Measurements from ENCODE around the gene PLD4.

Gene PLD4

GRCh38 chr14:104937161-104937560, 12.5 kb downstream of the PLD4 start:
- no peak overlapping the region for H3K4me3 ChIP-seq (replicated peaks in 1 of 2; ENCODE audit: low read depth in 2 of 2, low read length in 2 of 2)
- TF ChIP-seq CTCF (IDR thresholded peaks at IDR 0.05; ENCODE audit: low read depth, low read length), result no peak
- DNase-seq (ENCODE audit: low read depth in 2 of 2), result no peak

GRCh38 chr14:104937694-104938365, 13.2 kb downstream of the PLD4 start:
- no peak for TF ChIP-seq CTCF (IDR thresholded peaks at IDR 0.05; ENCODE audit: low read depth, low read length)
- DNase-seq (ENCODE audit: low read depth in 2 of 2), result no peak
- no peak overlapping the region for H3K4me3 ChIP-seq (replicated peaks in 1 of 2; ENCODE audit: low read depth in 2 of 2, low read length in 2 of 2)

GRCh38 chr14:104938436-104938835, 13.8 kb downstream of the PLD4 start:
- H3K4me3 ChIP-seq (replicated peaks in 1 of 2; ENCODE audit: low read depth in 2 of 2, low read length in 2 of 2), result no peak overlapping the region
- TF ChIP-seq CTCF (IDR thresholded peaks at IDR 0.05; ENCODE audit: low read depth, low read length), result no peak
- DNase-seq (ENCODE audit: low read depth in 2 of 2), result no peak

GRCh38 chr14:104938960-104939359, 14.3 kb downstream of the PLD4 start:
- no peak overlapping the region for H3K4me3 ChIP-seq (replicated peaks in 1 of 2; ENCODE audit: low read depth in 2 of 2, low read length in 2 of 2)
- no peak for TF ChIP-seq CTCF (IDR thresholded peaks at IDR 0.05; ENCODE audit: low read depth, low read length)
- no peak for DNase-seq (ENCODE audit: low read depth in 2 of 2)

- no peak overlapping the region for H3K4me3 ChIP-seq (replicated peaks in 1 of 2; ENCODE audit: low read depth in 2 of 2, low read length in 2 of 2)
- no peak for TF ChIP-seq CTCF (IDR thresholded peaks at IDR 0.05; ENCODE audit: low read depth, low read length)
- DNase-seq (ENCODE audit: low read depth in 2 of 2), result no peak
These were observed 15.2 kb downstream of the PLD4 start for GRCh38 chr14:104939666-104940410.

- TF ChIP-seq CTCF (IDR thresholded peaks at IDR 0.05; ENCODE audit: low read depth, low read length), result no peak
- H3K4me3 ChIP-seq (replicated peaks in 1 of 2; ENCODE audit: low read depth in 2 of 2, low read length in 2 of 2), result no peak overlapping the region
- DNase-seq (ENCODE audit: low read depth in 2 of 2), result peak in 1 of 2 donors; percentile 8
These were observed 16.0 kb downstream of the PLD4 start for GRCh38 chr14:104940526-104941150.
